Measurements from ENCODE around the gene INPP5J. TPM values are rescaled to one million over a fixed set of nuclear protein-coding genes. Genes with fewer than 3 reads are reported as not detected.
"Not testable (repeated sequence)": the region's sequence is repeated elsewhere in the genome, so short reads cannot be mapped to it uniquely, and the experiment has no call there.

The INPP5J gene
- total and polyA plus RNA-seq, 2 of the 13 experiments (the other 11 are each of a cell fraction or from before 2014, with no cell fraction given) = 0.24 to 1.1 TPM

DNA sequence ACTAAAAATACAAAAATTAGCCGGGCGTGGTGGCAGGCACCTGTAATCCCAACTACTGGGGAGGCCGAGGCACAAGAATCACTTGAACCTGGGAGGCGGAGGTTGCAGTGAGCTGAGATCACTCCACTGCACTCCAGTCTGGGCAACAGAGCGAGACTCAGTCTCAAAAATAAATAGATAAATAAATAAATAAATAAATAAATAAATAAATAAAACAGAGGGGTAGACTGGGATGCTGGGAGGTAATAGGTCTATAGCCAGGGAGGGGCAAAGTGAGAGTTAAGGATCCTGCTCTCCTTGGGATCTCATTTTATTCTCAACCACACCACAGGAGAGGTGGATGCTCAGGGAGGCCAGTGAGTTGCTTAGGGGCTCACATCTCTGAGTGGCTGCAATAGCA lies 25.2 kb upstream of the INPP5J start:
- in situ Hi-C loops (cut with HindIII; ENCODE audit: extremely low pct_ligation_motif_present, low pct_unique_long_range_greater_than_20kb); CTCF ChIA-PET (ENCODE audit: low intra/inter-chr PET ratio, low total read pairs); H3K79me2 ChIP-seq (ENCODE audit: insufficient read depth, low read length); H3K27me3 ChIP-seq (ENCODE audit: control insufficient read depth in 1 of 2, insufficient read depth in 2 of 2, low read length in 2 of 2); H3K4me2 ChIP-seq (ENCODE audit: low read depth, low read length); H3K4me3 ChIP-seq (replicated peaks in 1 of 3; ENCODE audit: insufficient read depth in 1 of 3, low read depth in 2 of 3, low read length in 3 of 3); H4K20me1 ChIP-seq (ENCODE audit: insufficient read depth, low read length); BruUV-seq (replicated peaks); intact Hi-C loops (cut with micrococcal nuclease; ENCODE audit: unreplicated experiment); ATAC-seq; H3K27ac ChIP-seq (ENCODE audit: extremely low read length, insufficient read depth, low read length); H3K9me3 ChIP-seq (ENCODE audit: low read length); H2AFZ ChIP-seq (ENCODE audit: low read length); POLR2A ChIA-PET; DNase-seq (ENCODE audit: low spot score); H3K9ac ChIP-seq (ENCODE audit: insufficient read depth, low read depth, low read length); FAIRE-seq: not testable (repeated sequence)
- Histone ChIP-seq H3K36me3 (replicated peaks in 1 of 2; ENCODE audit: control insufficient read depth in 1 of 2, insufficient read depth in 2 of 2, low read length in 2 of 2) (peaks cover 25 to 42% of the 10 kb centered on the region in 2 experiments; a peak in 4 of 5 replicates), H3K4me1 (ENCODE audit: insufficient read depth, low read length) (peaks cover 13% of the 10 kb centered on the region)
- WGBS (ENCODE audit: low lambda C conversion rate) = 96% methylated on average over 5 of the region's 5 CpGs

DNA sequence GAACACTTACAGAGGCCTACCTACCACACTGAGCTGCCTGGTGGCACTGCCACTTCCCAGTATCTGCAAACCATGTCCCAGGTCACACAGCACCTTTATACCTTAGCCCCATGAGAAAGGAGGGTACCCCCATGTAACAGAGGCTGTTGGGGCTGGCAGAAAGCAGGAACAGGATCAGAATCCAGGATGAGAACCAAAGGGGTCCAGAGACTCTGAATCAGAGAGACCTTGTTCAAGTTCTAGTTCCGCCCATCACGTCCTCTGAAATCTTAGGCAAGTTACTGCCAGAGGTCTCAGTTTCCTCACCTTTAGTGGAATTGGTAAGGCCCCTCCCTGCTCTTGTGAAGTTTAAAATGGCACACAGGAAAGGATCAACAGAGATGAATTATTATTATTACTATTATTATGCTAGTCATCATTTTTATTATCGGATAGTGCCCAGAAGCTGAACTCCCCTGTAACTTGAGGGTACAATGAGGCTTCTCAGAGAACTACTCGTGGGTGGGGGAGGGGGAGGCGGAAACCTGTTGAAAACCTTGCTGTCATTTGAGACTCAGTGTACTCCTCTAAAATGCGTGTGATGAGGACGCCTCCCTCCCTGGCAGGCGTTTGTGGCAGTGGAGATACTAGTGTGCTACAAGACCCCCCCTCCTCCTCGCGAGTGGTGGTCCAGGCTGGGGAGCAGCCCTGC lies 24.7 kb upstream of the INPP5J start:
- Histone ChIP-seq H3K9me3 (ENCODE audit: low read length) (no peaks in the 10 kb centered on the region), H3K4me2 (ENCODE audit: low read depth, low read length) (no peak overlapping the region), H3K9ac (ENCODE audit: insufficient read depth, low read depth, low read length) (no peak overlapping the region), H3K79me2 (ENCODE audit: insufficient read depth, low read length) (no peaks in the 10 kb centered on the region), H3K4me1 (ENCODE audit: insufficient read depth, low read length) (peaks cover 19% of the 10 kb centered on the region), H2AFZ (ENCODE audit: low read length) (no peak overlapping the region), H3K36me3 (replicated peaks in 1 of 2; ENCODE audit: control insufficient read depth in 1 of 2, insufficient read depth in 2 of 2, low read length in 2 of 2) (peaks cover 23 to 39% of the 10 kb centered on the region in 2 experiments; a peak in 4 of 5 replicates), H4K20me1 (ENCODE audit: insufficient read depth, low read length) (no peaks in the 10 kb centered on the region), H3K27ac (ENCODE audit: extremely low read length, insufficient read depth, low read length) (no peak overlapping the region), H3K27me3 (ENCODE audit: control insufficient read depth in 1 of 2, insufficient read depth in 2 of 2, low read length in 2 of 2) (no peaks in the 10 kb centered on the region), H3K4me3 (replicated peaks in 1 of 3; ENCODE audit: insufficient read depth in 1 of 3, low read depth in 2 of 3, low read length in 3 of 3) (no peak overlapping the region)
- CTCF ChIA-PET (ENCODE audit: low intra/inter-chr PET ratio, low total read pairs) = no interaction called here
- TF ChIP-seq ZNF773 (CRISPR knock-in tag; IDR thresholded peaks at IDR 0.05; ENCODE audit: borderline replicate concordance) (no peak), ETV5 (CRISPR knock-in tag; IDR thresholded peaks at IDR 0.05; ENCODE audit: borderline replicate concordance) (no peak), EHMT2 (IDR thresholded peaks at IDR 0.05; ENCODE audit: borderline replicate concordance, low read depth, low read length) (no peak), ZSCAN21 (CRISPR knock-in tag; IDR thresholded peaks at IDR 0.05; ENCODE audit: borderline replicate concordance) (no peak), ZNF879 (CRISPR knock-in tag; IDR thresholded peaks at IDR 0.05) (no peak), ZNF510 (CRISPR knock-in tag; IDR thresholded peaks at IDR 0.05; ENCODE audit: low read depth) (no peak), FOXO1 (CRISPR knock-in tag; IDR thresholded peaks at IDR 0.05) (no peak), MTF1 (CRISPR knock-in tag; IDR thresholded peaks at IDR 0.05) (no peak), ARNT2 (CRISPR knock-in tag; IDR thresholded peaks at IDR 0.05; ENCODE audit: low read depth) (no peak), KAT8 (CRISPR knock-in tag; IDR thresholded peaks at IDR 0.05) (no peak), ZNF343 (CRISPR knock-in tag; IDR thresholded peaks at IDR 0.05) (no peak), ZSCAN12 (CRISPR knock-in tag; IDR thresholded peaks at IDR 0.05) (no peak)
- TF ChIP-seq, protein P1, sequence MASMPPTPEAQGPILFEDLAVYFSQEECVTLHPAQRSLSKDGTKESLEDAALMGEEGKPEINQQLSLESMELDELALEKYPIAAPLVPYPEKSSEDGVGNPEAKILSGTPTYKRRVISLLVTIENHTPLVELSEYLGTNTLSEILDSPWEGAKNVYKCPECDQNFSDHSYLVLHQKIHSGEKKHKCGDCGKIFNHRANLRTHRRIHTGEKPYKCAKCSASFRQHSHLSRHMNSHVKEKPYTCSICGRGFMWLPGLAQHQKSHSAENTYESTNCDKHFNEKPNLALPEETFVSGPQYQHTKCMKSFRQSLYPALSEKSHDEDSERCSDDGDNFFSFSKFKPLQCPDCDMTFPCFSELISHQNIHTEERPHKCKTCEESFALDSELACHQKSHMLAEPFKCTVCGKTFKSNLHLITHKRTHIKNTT (CRISPR knock-in tag; IDR thresholded peaks at IDR 0.05) = no peak
- DNase-seq (ENCODE audit: low spot score) = no peak
- ATAC-seq = no peak
- intact Hi-C loops (cut with micrococcal nuclease; ENCODE audit: unreplicated experiment) = no loop called here
- FAIRE-seq = no peak
- BruUV-seq (replicated peaks) = no TSS peak
- 95% methylated on average over 8 of the region's 10 CpGs for WGBS (ENCODE audit: low lambda C conversion rate)
- in situ Hi-C loops (cut with HindIII; ENCODE audit: extremely low pct_ligation_motif_present, low pct_unique_long_range_greater_than_20kb) = no loop called here
- POLR2A ChIA-PET = interaction anchor here (0.7 kb wide), 1 partner anchor 449 kb away, joined by 4 read pairs; no protein-coding TSS in a partner anchor
